Stimulated activated CD4-positive, alpha-beta T cell treated with anti-CD3 and anti-CD28 coated beads, Interleukin-12 subunit alpha, Interleukin-12 subunit beta, amount 100 ng/mL, for 48 hours (primary cell): ENCODE data around the gene SDK1.
"Not testable (repeated sequence)": the region's sequence is repeated elsewhere in the genome, so short reads cannot be mapped to it uniquely, and the experiment has no call there.

Source experiments
- DNase-seq, 3 donors: peaks; one replicate each; pipeline ENCODE4 v3.0.0-alpha.2; 2020; ENCODE audit warnings: low read depth in 2 of 3, low spot score in 1 of 3

SDK1 gene

GRCh38 chr7:3912291-3912690 is 611.2 kb downstream of the SDK1 start:
- DNase-seq = no peak

- DNase-seq = no peak
Observed at GRCh38 chr7:3914051-3914775, 613.2 kb downstream of the SDK1 start.

- DNase-seq = no peak
Observed at GRCh38 chr7:3915337-3915878, 614.4 kb downstream of the SDK1 start.

GRCh38 chr7:3916146-3916545 is 615.1 kb downstream of the SDK1 start:
- no peak for DNase-seq

GRCh38 chr7:3917436-3917835 is 616.4 kb downstream of the SDK1 start:
- DNase-seq = no peak

GRCh38 chr7:3918576-3918975 is 617.5 kb downstream of the SDK1 start:
- no peak for DNase-seq

- no peak for DNase-seq
Observed at GRCh38 chr7:3922175-3922635, 621.2 kb downstream of the SDK1 start.

- no peak for DNase-seq
Observed at GRCh38 chr7:3923307-3923918, 622.4 kb downstream of the SDK1 start.

- DNase-seq = no peak
Observed at GRCh38 chr7:3924277-3924676, 623.2 kb downstream of the SDK1 start.

- DNase-seq = no peak
Observed at GRCh38 chr7:3927446-3928110, 626.5 kb downstream of the SDK1 start.

- DNase-seq = no peak
Observed at GRCh38 chr7:3928727-3929515, 627.9 kb downstream of the SDK1 start.

- no peak for DNase-seq
Observed at GRCh38 chr7:3931843-3932242, 630.8 kb downstream of the SDK1 start.

GRCh38 chr7:3937146-3937545 is 636.1 kb downstream of the SDK1 start:
- no peak for DNase-seq

- no peak for DNase-seq
Observed at GRCh38 chr7:3937605-3938004, 636.6 kb downstream of the SDK1 start.

- not testable (repeated sequence) for DNase-seq
Observed at GRCh38 chr7:3941706-3942105, 640.7 kb downstream of the SDK1 start.

- no peak for DNase-seq
Observed at GRCh38 chr7:3942276-3942675, 641.2 kb downstream of the SDK1 start.

- no peak for DNase-seq
Observed at GRCh38 chr7:3942816-3943745, 642.0 kb downstream of the SDK1 start.

GRCh38 chr7:3943779-3944520 is 642.9 kb downstream of the SDK1 start:
- no peak for DNase-seq

- no peak for DNase-seq
Observed at GRCh38 chr7:3949242-3949640, 648.2 kb downstream of the SDK1 start.
